ENCODE results near the gene LCE1D.

The LCE1D gene

DNA sequence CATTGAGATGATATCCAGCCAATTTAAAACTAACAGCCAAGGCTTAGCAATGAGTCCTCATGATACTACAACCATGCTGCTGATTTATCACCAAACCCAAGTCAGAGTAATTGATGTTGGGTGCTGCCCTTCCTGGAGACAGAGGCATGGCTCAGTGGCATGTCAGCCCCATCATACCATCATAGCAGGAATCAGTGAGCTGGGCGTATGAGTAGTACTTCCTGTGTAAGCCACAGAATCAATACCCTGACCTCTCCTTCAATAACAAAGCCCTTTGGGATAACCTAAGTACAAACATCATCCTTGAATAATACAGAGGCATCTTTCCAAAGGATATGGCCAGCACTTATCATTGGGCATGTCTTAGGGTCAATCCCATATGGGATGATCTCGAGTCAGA lies 13.4 kb upstream of the LCE1D start:
- no peak overlapping the region for H3K27ac ChIP-seq (ENCODE audit: low read depth, low read length)
- no peaks in the 10 kb centered on the region for H3K36me3 ChIP-seq (ENCODE audit: control insufficient read depth, low read length)
- no peak overlapping the region for H3K4me3 ChIP-seq (ENCODE audit: low read length)
- H3K4me1 ChIP-seq (ENCODE audit: control insufficient read depth, low read length) = no peaks in the 10 kb centered on the region
- H3F3A ChIP-seq (ENCODE audit: control insufficient read depth, insufficient read depth) = no peaks in the 10 kb centered on the region
- no peak overlapping the region for H3K4me2 ChIP-seq (ENCODE audit: low read length)
- no peaks in the 10 kb centered on the region for H3K79me2 ChIP-seq (ENCODE audit: control insufficient read depth, low read length)
- H3K9me3 ChIP-seq (ENCODE audit: control insufficient read depth, insufficient read depth, low read length) = no peaks in the 10 kb centered on the region
- no peak for TF ChIP-seq EZH2phosphoT487 (IDR thresholded peaks at IDR 0.05; ENCODE audit: borderline replicate concordance, low read length)
- TF ChIP-seq, protein P1, sequence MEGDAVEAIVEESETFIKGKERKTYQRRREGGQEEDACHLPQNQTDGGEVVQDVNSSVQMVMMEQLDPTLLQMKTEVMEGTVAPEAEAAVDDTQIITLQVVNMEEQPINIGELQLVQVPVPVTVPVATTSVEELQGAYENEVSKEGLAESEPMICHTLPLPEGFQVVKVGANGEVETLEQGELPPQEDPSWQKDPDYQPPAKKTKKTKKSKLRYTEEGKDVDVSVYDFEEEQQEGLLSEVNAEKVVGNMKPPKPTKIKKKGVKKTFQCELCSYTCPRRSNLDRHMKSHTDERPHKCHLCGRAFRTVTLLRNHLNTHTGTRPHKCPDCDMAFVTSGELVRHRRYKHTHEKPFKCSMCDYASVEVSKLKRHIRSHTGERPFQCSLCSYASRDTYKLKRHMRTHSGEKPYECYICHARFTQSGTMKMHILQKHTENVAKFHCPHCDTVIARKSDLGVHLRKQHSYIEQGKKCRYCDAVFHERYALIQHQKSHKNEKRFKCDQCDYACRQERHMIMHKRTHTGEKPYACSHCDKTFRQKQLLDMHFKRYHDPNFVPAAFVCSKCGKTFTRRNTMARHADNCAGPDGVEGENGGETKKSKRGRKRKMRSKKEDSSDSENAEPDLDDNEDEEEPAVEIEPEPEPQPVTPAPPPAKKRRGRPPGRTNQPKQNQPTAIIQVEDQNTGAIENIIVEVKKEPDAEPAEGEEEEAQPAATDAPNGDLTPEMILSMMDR (IDR thresholded peaks at IDR 0.05; ENCODE audit: low read depth, low read length, poor library complexity, severe bottlenecking) = no peak
- H4K20me1 ChIP-seq (ENCODE audit: control insufficient read depth, insufficient read depth, low read depth, low read length) = no peaks in the 10 kb centered on the region
- no peaks in the 10 kb centered on the region for H3K9me2 ChIP-seq (replicated peaks; ENCODE audit: control insufficient read depth, low read length)
- no peaks in the 10 kb centered on the region for H3K27me3 ChIP-seq (ENCODE audit: control insufficient read depth, low read length)

- Histone ChIP-seq H3K27ac (ENCODE audit: low read depth, low read length) (no peak within 1 kb of the TSS), H3K36me3 (ENCODE audit: control insufficient read depth, low read length) (no peaks in the 10 kb centered on the region), H3K4me1 (ENCODE audit: control insufficient read depth, low read length) (no peaks in the 10 kb centered on the region), H3K9me3 (ENCODE audit: control insufficient read depth, insufficient read depth, low read length) (no peaks in the 10 kb centered on the region), H3K4me3 (ENCODE audit: low read length) (no peak within 1 kb of the TSS), H3F3A (ENCODE audit: control insufficient read depth, insufficient read depth) (no peaks in the 10 kb centered on the region), H3K4me2 (ENCODE audit: low read length) (no peak within 1 kb of the TSS), H4K20me1 (ENCODE audit: control insufficient read depth, insufficient read depth, low read depth, low read length) (no peaks in the 10 kb centered on the region), H3K27me3 (ENCODE audit: control insufficient read depth, low read length) (no peaks in the 10 kb centered on the region), H3K9me2 (replicated peaks; ENCODE audit: control insufficient read depth, low read length) (no peaks in the 10 kb centered on the region), H3K79me2 (ENCODE audit: control insufficient read depth, low read length) (no peaks in the 10 kb centered on the region)
- TF ChIP-seq EZH2phosphoT487 (IDR thresholded peaks at IDR 0.05; ENCODE audit: borderline replicate concordance, low read length) = no peak
- TF ChIP-seq, protein P1 (IDR thresholded peaks at IDR 0.05; ENCODE audit: low read depth, low read length, poor library complexity, severe bottlenecking) = no peak
These were observed 10.4 kb upstream of the LCE1D start, which contains the start of gene LCE1E for GRCh38 chr1:152786077-152786476. TSS of gene LCE1E (plus strand) at chr1:152786257. CDS start at chr1:152787300, 1,043 bp downstream.

DNA sequence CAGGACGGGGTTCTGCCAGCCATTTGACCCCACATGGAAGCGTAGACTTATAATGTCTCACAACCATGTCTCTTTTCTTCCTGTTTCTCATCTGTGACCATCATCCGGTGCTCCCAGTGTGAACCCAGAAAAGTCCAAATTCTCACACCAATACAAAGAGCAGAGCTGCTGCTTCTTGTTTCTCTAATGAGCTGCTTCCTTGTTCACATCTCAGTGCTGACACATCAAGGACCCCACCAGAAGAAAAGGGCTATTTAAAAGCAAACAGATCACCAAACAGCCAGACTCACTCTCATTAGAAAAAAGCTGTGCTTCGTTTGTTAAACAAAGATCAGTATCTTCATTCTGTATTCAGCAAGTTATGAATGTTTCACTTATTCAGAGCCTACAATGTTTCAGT lies 835 bp upstream of the LCE1D start:
- H3K4me2 ChIP-seq (ENCODE audit: low read length) = no peak overlapping the region

More for the DNA sequence above, 835 bp upstream of the LCE1D start:
- no peaks in the 10 kb centered on the region for H3K9me2 ChIP-seq (replicated peaks; ENCODE audit: control insufficient read depth, low read length)
- H3K27me3 ChIP-seq (ENCODE audit: control insufficient read depth, low read length) = no peaks in the 10 kb centered on the region
- no peak overlapping the region for H3K27ac ChIP-seq (ENCODE audit: low read depth, low read length)
- H3F3A ChIP-seq (ENCODE audit: control insufficient read depth, insufficient read depth) = no peaks in the 10 kb centered on the region
- no peaks in the 10 kb centered on the region for H3K79me2 ChIP-seq (ENCODE audit: control insufficient read depth, low read length)
- no peaks in the 10 kb centered on the region for H3K9me3 ChIP-seq (ENCODE audit: control insufficient read depth, insufficient read depth, low read length)
- H3K36me3 ChIP-seq (ENCODE audit: control insufficient read depth, low read length) = no peaks in the 10 kb centered on the region
- H3K4me1 ChIP-seq (ENCODE audit: control insufficient read depth, low read length) = no peaks in the 10 kb centered on the region
- no peaks in the 10 kb centered on the region for H4K20me1 ChIP-seq (ENCODE audit: control insufficient read depth, insufficient read depth, low read depth, low read length)
- H3K4me3 ChIP-seq (ENCODE audit: low read length) = no peak overlapping the region
- TF ChIP-seq EZH2phosphoT487 (IDR thresholded peaks at IDR 0.05; ENCODE audit: borderline replicate concordance, low read length) = no peak
- TF ChIP-seq, protein P1 (IDR thresholded peaks at IDR 0.05; ENCODE audit: low read depth, low read length, poor library complexity, severe bottlenecking) = no peak

Data from DOHH2 (cell line).